ENCODE measurements around the gene THSD4. TPM values are rescaled to one million over a fixed set of nuclear protein-coding genes. Genes with fewer than 3 reads are reported as not detected.

Gene THSD4
- total RNA-seq, 1 experiment from 2014 or later = 65.4 TPM

DNA sequence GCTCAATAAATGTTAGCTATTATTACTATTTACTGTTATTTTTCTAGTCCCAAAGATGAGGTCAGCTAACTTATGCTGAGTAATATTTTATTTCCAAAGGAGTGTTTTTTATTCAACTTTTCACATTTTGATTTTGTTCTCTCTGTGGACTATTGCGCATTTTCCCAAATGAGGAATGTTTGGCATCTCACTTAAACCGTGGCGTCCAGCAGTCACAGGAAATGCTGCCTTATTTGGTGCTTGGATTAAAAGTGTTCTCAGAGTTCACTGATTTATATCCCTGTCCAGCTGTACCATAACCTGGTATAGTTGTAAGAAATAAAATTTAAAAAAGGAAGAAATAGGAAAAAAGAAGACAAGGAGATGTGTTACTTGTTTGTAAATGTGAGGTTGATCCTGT is 166.8 kb downstream of the THSD4 start:
- ATAC-seq (no peak), DNase-seq (ENCODE audit: low read depth, low spot score) (no peak)
- CTCF ChIA-PET = no interaction called here
- in situ Hi-C loops (cut with HindIII; ENCODE audit: low pct_unique_long_range_greater_than_20kb, low sequenced_read_pairs) (no loop called here), intact Hi-C loops (cut with micrococcal nuclease; ENCODE audit: unreplicated experiment) (loop anchor here (10.0 kb wide), 1 partner anchor 163 kb away; no protein-coding TSS in a partner anchor)
- H3K4me3 ChIP-seq (ENCODE audit: low read depth in 2 of 2, low read length in 2 of 2) = no peak overlapping the region
- BruUV-seq (replicated peaks) = no TSS peak
- H3K36me3 ChIP-seq (ENCODE audit: control insufficient read depth, insufficient read depth, low read length) = no peaks in the 10 kb centered on the region
- H3K27ac ChIP-seq (ENCODE audit: low read length) = no peak overlapping the region
- peaks cover 6% of the 10 kb centered on the region for H3K4me1 ChIP-seq (ENCODE audit: control insufficient read depth, insufficient read depth, low read length)
- TF ChIP-seq POLR2AphosphoS5 (IDR thresholded peaks at IDR 0.05; ENCODE audit: low read depth, low read length) = no peak
- no peak for TF ChIP-seq TCF7L2 (IDR thresholded peaks at IDR 0.05; ENCODE audit: low read depth, low read length)
- H3K9me3 ChIP-seq (ENCODE audit: control insufficient read depth, insufficient read depth, low read depth, low read length) = no peaks in the 10 kb centered on the region
- no peaks in the 10 kb centered on the region for H3K27me3 ChIP-seq (ENCODE audit: control insufficient read depth, insufficient read depth, low read length)
- POLR2A ChIA-PET = no interaction called here

DNA sequence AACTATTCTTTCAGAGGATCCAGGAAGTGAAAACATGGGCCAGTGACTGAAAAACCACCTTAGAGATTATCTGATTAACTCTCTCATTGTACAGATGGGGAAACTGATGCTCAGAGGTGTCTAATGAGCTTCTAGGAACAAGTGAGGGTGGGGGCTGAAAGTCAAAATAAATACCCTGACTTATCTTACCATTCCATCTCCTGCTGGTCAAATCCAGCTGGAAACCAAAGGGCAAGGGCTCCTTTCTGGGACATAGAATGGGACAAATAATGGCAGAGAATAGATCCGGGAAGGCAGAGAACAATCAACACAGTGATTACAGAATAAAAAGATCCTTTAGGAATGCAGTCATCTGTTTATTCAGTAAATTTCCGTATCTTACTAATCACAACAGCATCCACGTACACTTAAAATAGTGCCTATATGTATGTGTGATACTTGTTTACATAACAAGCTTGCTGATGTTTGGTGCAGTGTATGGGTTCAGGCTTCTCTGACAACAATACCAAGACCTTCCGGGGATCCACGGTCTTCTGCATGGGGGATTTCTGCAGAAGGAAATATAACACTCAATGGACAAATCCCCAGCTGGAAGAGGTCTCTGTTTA is 173.2 kb downstream of the THSD4 start:
- BruUV-seq (replicated peaks) = no TSS peak
- TF ChIP-seq TCF7L2 (IDR thresholded peaks at IDR 0.05; ENCODE audit: low read depth, low read length) = no peak
- no peak for TF ChIP-seq POLR2AphosphoS5 (IDR thresholded peaks at IDR 0.05; ENCODE audit: low read depth, low read length)
- TF ChIP-seq, protein P1, sequence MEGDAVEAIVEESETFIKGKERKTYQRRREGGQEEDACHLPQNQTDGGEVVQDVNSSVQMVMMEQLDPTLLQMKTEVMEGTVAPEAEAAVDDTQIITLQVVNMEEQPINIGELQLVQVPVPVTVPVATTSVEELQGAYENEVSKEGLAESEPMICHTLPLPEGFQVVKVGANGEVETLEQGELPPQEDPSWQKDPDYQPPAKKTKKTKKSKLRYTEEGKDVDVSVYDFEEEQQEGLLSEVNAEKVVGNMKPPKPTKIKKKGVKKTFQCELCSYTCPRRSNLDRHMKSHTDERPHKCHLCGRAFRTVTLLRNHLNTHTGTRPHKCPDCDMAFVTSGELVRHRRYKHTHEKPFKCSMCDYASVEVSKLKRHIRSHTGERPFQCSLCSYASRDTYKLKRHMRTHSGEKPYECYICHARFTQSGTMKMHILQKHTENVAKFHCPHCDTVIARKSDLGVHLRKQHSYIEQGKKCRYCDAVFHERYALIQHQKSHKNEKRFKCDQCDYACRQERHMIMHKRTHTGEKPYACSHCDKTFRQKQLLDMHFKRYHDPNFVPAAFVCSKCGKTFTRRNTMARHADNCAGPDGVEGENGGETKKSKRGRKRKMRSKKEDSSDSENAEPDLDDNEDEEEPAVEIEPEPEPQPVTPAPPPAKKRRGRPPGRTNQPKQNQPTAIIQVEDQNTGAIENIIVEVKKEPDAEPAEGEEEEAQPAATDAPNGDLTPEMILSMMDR (IDR thresholded peaks at IDR 0.05) = no peak
- TF ChIP-seq SIN3A (IDR thresholded peaks at IDR 0.05; ENCODE audit: borderline replicate concordance, insufficient read depth, low read depth, low read length) = no peak
- no peak for TF ChIP-seq REST (IDR thresholded peaks at IDR 0.05; ENCODE audit: insufficient read depth in 1 of 2, low read depth in 2 of 2, low read length in 1 of 2)
- intact Hi-C loops (cut with micrococcal nuclease; ENCODE audit: unreplicated experiment) (loop anchor here (10.0 kb wide), 1 partner anchor 156 kb away; no protein-coding TSS in a partner anchor), in situ Hi-C loops (cut with HindIII; ENCODE audit: low pct_unique_long_range_greater_than_20kb, low sequenced_read_pairs) (no loop called here)
- Histone ChIP-seq H3K27ac (ENCODE audit: low read length) (peak overlapping the region; percentile 5), H3K36me3 (ENCODE audit: control insufficient read depth, insufficient read depth, low read length) (no peaks in the 10 kb centered on the region), H3K4me3 (ENCODE audit: low read depth in 2 of 2, low read length in 2 of 2) (no peak overlapping the region), H3K4me1 (ENCODE audit: control insufficient read depth, insufficient read depth, low read length) (peaks cover 32% of the 10 kb centered on the region), H3K9me3 (ENCODE audit: control insufficient read depth, insufficient read depth, low read depth, low read length) (peaks cover 3% of the 10 kb centered on the region; the same call in 1 of the 2 replicates), H3K27me3 (ENCODE audit: control insufficient read depth, insufficient read depth, low read length) (no peaks in the 10 kb centered on the region)
- CTCF ChIA-PET = no interaction called here
- POLR2A ChIA-PET = interaction anchor here (0.7 kb wide), 1 partner anchor 562 kb away, joined by 3 read pairs; no protein-coding TSS in a partner anchor
- DNase-seq (ENCODE audit: low read depth, low spot score) = peak; percentile 77
- peak; percentile 90 for ATAC-seq

- intact Hi-C loops (cut with micrococcal nuclease; ENCODE audit: unreplicated experiment) = loop anchor here (10.0 kb wide), 1 partner anchor 175 kb away; the partner anchor contains the start of gene THSD4
- BruUV-seq (replicated peaks) = no TSS peak
- ChIA-PET CTCF (no interaction called here), POLR2A (no interaction called here)
- H3K36me3 ChIP-seq (ENCODE audit: control insufficient read depth, insufficient read depth, low read length) = no peaks in the 10 kb centered on the region
- H3K4me1 ChIP-seq (ENCODE audit: control insufficient read depth, insufficient read depth, low read length) = peaks cover 48% of the 10 kb centered on the region
- TF ChIP-seq TCF7L2 (IDR thresholded peaks at IDR 0.05; ENCODE audit: low read depth, low read length) (no peak), REST (IDR thresholded peaks at IDR 0.05; ENCODE audit: insufficient read depth in 1 of 2, low read depth in 2 of 2, low read length in 1 of 2) (no peak), POLR2AphosphoS5 (IDR thresholded peaks at IDR 0.05; ENCODE audit: low read depth, low read length) (no peak), SIN3A (IDR thresholded peaks at IDR 0.05; ENCODE audit: borderline replicate concordance, insufficient read depth, low read depth, low read length) (no peak)
- TF ChIP-seq, protein P1 (IDR thresholded peaks at IDR 0.05) = no peak
- no peaks in the 10 kb centered on the region for H3K27me3 ChIP-seq (ENCODE audit: control insufficient read depth, insufficient read depth, low read length)
- ATAC-seq = no peak
- H3K4me3 ChIP-seq (ENCODE audit: low read depth in 2 of 2, low read length in 2 of 2) = no peak overlapping the region
- peaks cover 3% of the 10 kb centered on the region; the same call in 1 of the 2 replicates for H3K9me3 ChIP-seq (ENCODE audit: control insufficient read depth, insufficient read depth, low read depth, low read length)
- in situ Hi-C loops (cut with HindIII; ENCODE audit: low pct_unique_long_range_greater_than_20kb, low sequenced_read_pairs) = no loop called here
- no peak for DNase-seq (ENCODE audit: low read depth, low spot score)
- peak overlapping the region; percentile 5 for H3K27ac ChIP-seq (ENCODE audit: low read length)
Observed at GRCh38 chr15:71290002-71290401, 174.7 kb downstream of the THSD4 start.
